ENCODE results near the gene PHACTR3. TPM values are rescaled to one million over a fixed set of nuclear protein-coding genes. Genes with fewer than 3 reads are reported as not detected.

Gene PHACTR3
- total and polyA plus RNA-seq, 2 of the 8 experiments (the other 6 are each of a cell fraction or from before 2014, with no cell fraction given): 0.05 to 0.13 TPM

DNA sequence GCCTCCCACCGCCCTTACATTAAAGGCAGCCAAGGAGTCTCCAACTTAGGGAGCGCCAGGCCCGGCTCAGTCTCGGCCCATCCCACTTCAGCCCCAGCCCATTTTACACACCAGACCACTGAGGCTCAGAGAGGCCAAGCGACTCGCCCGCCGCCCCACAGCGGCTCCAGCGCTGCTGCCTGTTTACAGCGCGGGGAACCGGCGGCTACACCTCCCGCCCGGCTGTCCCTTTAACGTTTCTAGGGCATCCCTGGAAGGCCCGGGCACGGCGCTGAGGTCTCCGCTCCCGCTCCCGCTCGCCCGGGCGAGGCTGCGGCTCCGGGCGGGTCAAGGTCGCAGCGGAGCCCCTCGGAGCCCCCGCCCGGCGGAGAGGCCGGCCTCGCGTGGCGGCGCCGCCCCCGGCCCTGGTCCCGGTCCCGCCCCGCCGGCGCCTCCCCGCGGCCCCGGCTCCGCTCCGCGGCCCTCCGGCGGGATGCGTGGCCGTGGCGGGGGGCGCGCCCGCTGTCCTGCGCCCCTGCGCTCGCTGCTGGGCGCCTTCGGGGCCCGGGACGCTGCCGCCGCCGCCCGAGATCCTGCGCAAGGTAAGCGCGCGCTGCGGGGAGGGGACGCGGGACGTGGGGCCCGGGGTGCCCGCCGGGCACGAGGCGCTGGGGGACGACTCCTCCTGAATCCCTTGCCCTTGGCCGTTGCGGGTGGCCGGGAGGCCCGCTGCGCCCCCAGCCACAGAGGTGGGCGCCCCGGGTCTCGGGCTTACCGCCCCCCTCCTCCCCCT is 27.1 kb upstream of the PHACTR3 start:
- no peak overlapping the region for H3K23ac ChIP-seq (ENCODE audit: insufficient read length)
- no peaks in the 10 kb centered on the region for H3K79me2 ChIP-seq (ENCODE audit: control insufficient read depth in 1 of 2, insufficient read depth in 2 of 2, low read length in 2 of 2)
- no peak overlapping the region for H3K56ac ChIP-seq (replicated peaks; ENCODE audit: insufficient read length, low read depth, low read length)
- CTCF ChIA-PET (ENCODE audit: partially characterized antibody): no interaction called here
- no peak overlapping the region for H3K9ac ChIP-seq (replicated peaks in 1 of 4; ENCODE audit: extremely low read depth in 1 of 4, low read depth in 3 of 4, low read length in 3 of 4)
- H2AFZ ChIP-seq (ENCODE audit: low read length): no peak overlapping the region
- no peak overlapping the region for H2BK120ac ChIP-seq (replicated peaks; ENCODE audit: low read depth, low read length)
- peak overlapping the region in 3 of 4 experiments; percentile 10 to 47 (median 12); a peak in 3 of 8 replicates for H3K4me3 ChIP-seq (ENCODE audit: extremely low read depth in 1 of 4, insufficient read depth in 2 of 4, low read depth in 3 of 4, low read length in 4 of 4)
- no peak overlapping the region for H3K14ac ChIP-seq (ENCODE audit: insufficient read length)
- H4K8ac ChIP-seq (ENCODE audit: extremely low read depth, insufficient read depth, low read length): no peak overlapping the region
- no peak overlapping the region for H3K4ac ChIP-seq (replicated peaks; ENCODE audit: insufficient read length, low read depth, low read length)
- H2BK5ac ChIP-seq (ENCODE audit: low read depth, low read length): no peak overlapping the region
- FAIRE-seq (no peak), DNase-seq (ENCODE audit: low read depth in 1 of 2, low spot score in 2 of 2) (peak in 1 of 2 experiments; percentile 57)
- H2BK20ac ChIP-seq (ENCODE audit: low read length): no peak overlapping the region
- no peaks in the 10 kb centered on the region; the same call in 1 of the 2 replicates for H3K23me2 ChIP-seq (ENCODE audit: low read depth, low read length)
- no peak overlapping the region for H2AK5ac ChIP-seq (ENCODE audit: low read depth, low read length)
- peak overlapping the region in 1 of 2 experiments; percentile 51; a peak in 2 of 4 replicates for H3K4me2 ChIP-seq (ENCODE audit: insufficient read depth in 1 of 2, low read depth in 2 of 2, low read length in 2 of 2)
- no peak for TF ChIP-seq GABPA (IDR thresholded peaks at IDR 0.05; ENCODE audit: borderline replicate concordance, insufficient read depth, low read length)
- TF ChIP-seq POU5F1 (IDR thresholded peaks at IDR 0.05; ENCODE audit: low read depth, low read length): no peak
- peak; percentile 43 for TF ChIP-seq KDM4A (IDR thresholded peaks at IDR 0.05; ENCODE audit: low read depth, low read length, severe bottlenecking)
- TF ChIP-seq EP300 (IDR thresholded peaks at IDR 0.05; ENCODE audit: borderline replicate concordance in 1 of 2, low read depth in 2 of 2, low read length in 2 of 2): no peak
- no peak for TF ChIP-seq SIN3A (conservative IDR thresholded peaks at IDR 0.05 in 1 of 2, IDR thresholded peaks at IDR 0.05 in 1 of 2; ENCODE audit: low read depth in 1 of 2, low read length in 2 of 2)
- no peak for TF ChIP-seq RNF2 (IDR thresholded peaks at IDR 0.05; ENCODE audit: borderline replicate concordance, low read depth, low read length, missing control alignments, poor library complexity, severe bottlenecking)
- TF ChIP-seq SUZ12 (IDR thresholded peaks at IDR 0.05; ENCODE audit: low read length): peak; percentile 44; the same call in 1 of the 2 replicates
- TF ChIP-seq SIX5 (IDR thresholded peaks at IDR 0.05; ENCODE audit: low read depth, low read length): no peak
- H4K20me1 ChIP-seq (replicated peaks in 1 of 2; ENCODE audit: control insufficient read depth in 1 of 2, insufficient read depth in 2 of 2, low read length in 2 of 2): no peaks in the 10 kb centered on the region
- no peak overlapping the region for H4K5ac ChIP-seq (ENCODE audit: insufficient read length, low read depth, low read length)
- H3K18ac ChIP-seq (ENCODE audit: extremely low read depth, low read length): no peak overlapping the region
- H3K79me1 ChIP-seq (ENCODE audit: low read depth, low read length): no peaks in the 10 kb centered on the region
- WGBS, 2 experiments (ENCODE audit: extremely low coverage in 1 of 2, insufficient coverage in 1 of 2, insufficient read length in 1 of 2, insufficient replicate concordance in 2 of 2, low coverage in 1 of 2, low lambda C conversion rate in 2 of 2, missing lambda C conversion rate in 1 of 2): 66% methylated on average over 4 of the region's 95 CpGs; no CpG with 5 or more reads in 1 of the 2 experiments
- no peak overlapping the region for H2BK12ac ChIP-seq (ENCODE audit: low read depth, low read length)
- no peaks in the 10 kb centered on the region for H3K36me3 ChIP-seq (ENCODE audit: control insufficient read depth in 2 of 4, insufficient read depth in 4 of 4, low read length in 3 of 4)
- peaks cover 15 to 77% of the 10 kb centered on the region in 2 experiments for H3K9me3 ChIP-seq (ENCODE audit: insufficient read depth in 2 of 2, low read depth in 1 of 2, low read length in 1 of 2)
- POLR2A ChIA-PET (ENCODE audit: partially characterized antibody): no interaction called here
- H3K4me1 ChIP-seq (replicated peaks in 1 of 4; ENCODE audit: control insufficient read depth in 3 of 4, insufficient read depth in 4 of 4, low read length in 3 of 4): peaks cover 0 to 2% (median 0%) of the 10 kb centered on the region in 4 experiments; a peak in 3 of 7 replicates
- peaks cover 14 to 43% (median 33%) of the 10 kb centered on the region in 4 experiments for H3K27me3 ChIP-seq (replicated peaks in 1 of 4; ENCODE audit: control insufficient read depth in 3 of 4, extremely low read depth in 1 of 4, insufficient read depth in 3 of 4, low read length in 3 of 4)
- no peak overlapping the region for H4K91ac ChIP-seq (replicated peaks; ENCODE audit: insufficient read length, low read length)
- no peak overlapping the region for H2BK15ac ChIP-seq (ENCODE audit: low read length)
- no peak overlapping the region for H3K27ac ChIP-seq (ENCODE audit: low read depth, low read length)
